Left cardiac atrium (tissue), 4 donors: ENCODE measurements around the gene ACOXL. TPM values are rescaled to one million over a fixed set of nuclear protein-coding genes. Genes with fewer than 3 reads are reported as not detected.
"Not testable (repeated sequence)": the region's sequence is repeated elsewhere in the genome, so short reads cannot be mapped to it uniquely, and the experiment has no call there.

Experiments
- ATAC-seq, 2 donors: fragments of 200-7000 bp; cut with Tn5 transposase; one replicate each; pipeline ENCODE4 v1.9.1; 2020; ENCODE audit warnings: mild to moderate bottlenecking in 2 of 2, moderate library complexity in 2 of 2
- DNase-seq: peaks from one replicate; pipeline ENCODE4 v3.0.0-alpha.2; 2020
- intact Hi-C, 2 donors: fragments of 100-400 bp; cut with DNase I; formaldehyde crosslinking; loops; one replicate each; pipeline versions ENCODE4 v1.14.1 to v1.15.1; 2022 to 2023
- total RNA-seq, 2 donors: library from RNA; stranded (reverse); fragmentation: NEBNext Ultra II Directional; extraction: Animal tissue kit (Norgen Biotek cat#: 25700); gene quantifications; one replicate each; pipeline ENCODE4 v1.2.1, GENCODE V29; 2021
- donor health status: DM: no; HTN: yes; CAD: no.
- donor health status: DM: no; HTN: yes; CAD: no; lungs with severe emphysema.
- donor health status: DM: yes; HTN: yes; CAD: no.
- donor health status: Dilated cardiomyopathy.

Gene ACOXL
- total RNA-seq, 2 donors from 2014 or later = 0.12 TPM; not detected in 1

- DNase-seq (no peak), ATAC-seq (no peak)
- intact Hi-C loops = no loop called here
Measured at GRCh38 chr2:110838657-110839384, 106.4 kb downstream of the ACOXL start.

GRCh38 chr2:110840508-110840907 is 108.1 kb downstream of the ACOXL start:
- ATAC-seq = no peak
- DNase-seq = no peak
- intact Hi-C loops = no loop called here

- ATAC-seq (no peak), DNase-seq (no peak)
- intact Hi-C loops = no loop called here
Measured at GRCh38 chr2:110842048-110842447, 109.7 kb downstream of the ACOXL start.

GRCh38 chr2:110843496-110843895 is 111.1 kb downstream of the ACOXL start:
- DNase-seq (no peak), ATAC-seq (no peak)
- intact Hi-C loops = no loop called here

GRCh38 chr2:110843959-110844510 is 111.7 kb downstream of the ACOXL start:
- DNase-seq (no peak), ATAC-seq (no peak)
- intact Hi-C loops = no loop called here

GRCh38 chr2:110847651-110848050 is 115.3 kb downstream of the ACOXL start:
- no peak for ATAC-seq
- intact Hi-C loops = no loop called here
- DNase-seq = no peak

GRCh38 chr2:110848071-110848470 is 115.7 kb downstream of the ACOXL start:
- no peak for DNase-seq
- intact Hi-C loops = no loop called here
- no peak for ATAC-seq

- intact Hi-C loops = no loop called here
- no peak for ATAC-seq
Measured at GRCh38 chr2:110848519-110849030, 116.2 kb downstream of the ACOXL start.

GRCh38 chr2:110851531-110851930 is 119.2 kb downstream of the ACOXL start:
- ATAC-seq (no peak), DNase-seq (no peak)
- intact Hi-C loops = no loop called here

More at GRCh38 chr2:110848519-110849030, 116.2 kb downstream of the ACOXL start:
- no peak for DNase-seq

- DNase-seq (no peak), ATAC-seq (no peak)
- intact Hi-C loops = no loop called here
Measured at GRCh38 chr2:110852051-110852450, 119.7 kb downstream of the ACOXL start.

GRCh38 chr2:110852541-110853263 is 120.3 kb downstream of the ACOXL start:
- ATAC-seq (no peak), DNase-seq (no peak)
- intact Hi-C loops = no loop called here

GRCh38 chr2:110853516-110853915 is 121.1 kb downstream of the ACOXL start:
- intact Hi-C loops = no loop called here
- ATAC-seq = peak; percentile 54 to 63
- DNase-seq = no peak

GRCh38 chr2:110853948-110854347 is 121.6 kb downstream of the ACOXL start:
- ATAC-seq = no peak
- intact Hi-C loops = no loop called here

GRCh38 chr2:110854355-110855081 is 122.1 kb downstream of the ACOXL start:
- ATAC-seq (no peak), DNase-seq (no peak)
- intact Hi-C loops = no loop called here

More at GRCh38 chr2:110853948-110854347, 121.6 kb downstream of the ACOXL start:
- no peak for DNase-seq

- DNase-seq, intact Hi-C loops, ATAC-seq: not testable (repeated sequence)
Measured at GRCh38 chr2:110855841-110856240, 123.5 kb downstream of the ACOXL start.

- DNase-seq = no peak
- intact Hi-C loops = no loop called here
- peak in 1 of 2 donors; percentile 65 for ATAC-seq
Measured at GRCh38 chr2:110858135-110858725, 125.9 kb downstream of the ACOXL start.

GRCh38 chr2:110858993-110859701 is 126.8 kb downstream of the ACOXL start:
- ATAC-seq (no peak), DNase-seq (no peak)
- intact Hi-C loops = no loop called here

- intact Hi-C loops = no loop called here
- DNase-seq (no peak), ATAC-seq (no peak)
Measured at GRCh38 chr2:110860630-110861029, 128.3 kb downstream of the ACOXL start.
